DND-41 (cell line): ENCODE data around the gene ADPRHL1.
"Not testable (repeated sequence)": the region's sequence is repeated elsewhere in the genome, so short reads cannot be mapped to it uniquely, and the experiment has no call there.

Experiments
- ATAC-seq: fragments of 200-7000 bp; cut with Tn5 transposase; 3 replicates; pipeline ENCODE4 v1.9.1; 2021; ENCODE audit warnings: low read depth; ENCODE audit not compliant: insufficient read depth
- DNase-seq: peaks from one replicate; pipeline ENCODE4 v3.0.0-alpha.2; 2020
- H2AFZ ChIP-seq: 2 replicates; pipeline ENCODE4 v1.6.0; 2012; ENCODE audit warnings: low read depth, low read length
- H3K27ac ChIP-seq: 2 replicates; pipeline ENCODE4 v1.5.1; 2012; ENCODE audit warnings: low read length, inconsistent platforms
- H3K27me3 ChIP-seq: fragments of 200-600 bp; sonication (generic); 2 replicates; pipeline ENCODE4 v1.6.0; 2012; ENCODE audit warnings: low read length, mild to moderate bottlenecking, inconsistent platforms; ENCODE audit not compliant: insufficient read depth, poor library complexity
- H3K36me3 ChIP-seq: 2 replicates; pipeline ENCODE4 v1.5.1; 2012; ENCODE audit warnings: low read length, inconsistent platforms; ENCODE audit not compliant: insufficient read depth
- H3K4me1 ChIP-seq: 2 replicates; pipeline ENCODE4 v1.5.1; 2012; ENCODE audit warnings: mild to moderate bottlenecking, low read length; ENCODE audit not compliant: insufficient read depth
- H3K4me2 ChIP-seq: 2 replicates; pipeline ENCODE4 v1.6.0; 2012; ENCODE audit warnings: mild to moderate bottlenecking, moderate library complexity, low read length, inconsistent platforms; ENCODE audit not compliant: insufficient read depth
- H3K4me3 ChIP-seq, 2 experiments: fragments of 200-600 bp in 1 of 2; shearing (Covaris generic) in 1 of 2; 2 replicates each; pipeline ENCODE4 v1.5.1; 2012 to 2016; ENCODE audit warnings: inconsistent platforms in 2 of 2, low read length in 2 of 2, mild to moderate bottlenecking in 2 of 2, low read depth in 1 of 2, moderate library complexity in 1 of 2
- H3K79me2 ChIP-seq: 2 replicates; pipeline ENCODE4 v1.6.0; 2012; ENCODE audit warnings: low read length, inconsistent platforms; ENCODE audit not compliant: insufficient read depth
- H3K9ac ChIP-seq: 2 replicates; pipeline ENCODE4 v1.6.0; 2012; ENCODE audit warnings: low read depth, mild to moderate bottlenecking, inconsistent platforms, low read length, moderate library complexity
- H3K9me3 ChIP-seq: 2 replicates; pipeline ENCODE4 v1.5.1; 2012; ENCODE audit warnings: low read length, moderate library complexity, mild to moderate bottlenecking, inconsistent platforms; ENCODE audit not compliant: insufficient read depth, severe bottlenecking
- H4K20me1 ChIP-seq: 2 replicates; pipeline ENCODE4 v1.6.0; 2012; ENCODE audit warnings: low read length; ENCODE audit not compliant: insufficient read depth
- CTCF ChIP-seq: IDR thresholded peaks from 2 replicates; pipeline ENCODE4 v1.5.1; 2012; ENCODE audit warnings: borderline replicate concordance, low read length, moderate library complexity, mild to moderate bottlenecking; ENCODE audit not compliant: poor library complexity, severe bottlenecking; ENCODE audit errors: extremely low read depth
- EZH2 ChIP-seq: IDR thresholded peaks from 3 replicates; pipeline ENCODE4 v1.6.1; 2012; ENCODE audit warnings: borderline replicate concordance, low read depth, mild to moderate bottlenecking, moderate library complexity, low read length, inconsistent platforms; ENCODE audit not compliant: severe bottlenecking

The ADPRHL1 gene

GRCh38 chr13:113373811-113374485 lies 79.3 kb downstream of the ADPRHL1 start:
- Histone ChIP-seq H3K9ac (no peak overlapping the region), H3K27me3 (no peaks in the 10 kb centered on the region)
- no peak for ATAC-seq

GRCh38 chr13:113371701-113372100 lies 81.6 kb downstream of the ADPRHL1 start:
- H3K4me1 ChIP-seq, H3K27ac ChIP-seq, H3K4me2 ChIP-seq, H3K9me3 ChIP-seq, H3K36me3 ChIP-seq, H3K9ac ChIP-seq, H4K20me1 ChIP-seq, DNase-seq, H3K4me3 ChIP-seq, H3K79me2 ChIP-seq, H2AFZ ChIP-seq, H3K27me3 ChIP-seq, ATAC-seq: not testable (repeated sequence)

More at GRCh38 chr13:113373811-113374485, 79.3 kb downstream of the ADPRHL1 start:
- no peak for DNase-seq
- Histone ChIP-seq H3K4me3 (no peak overlapping the region), H3K36me3 (no peaks in the 10 kb centered on the region), H3K79me2 (no peaks in the 10 kb centered on the region), H2AFZ (no peak overlapping the region), H3K4me2 (no peak overlapping the region), H3K9me3 (no peaks in the 10 kb centered on the region), H3K27ac (no peak overlapping the region), H4K20me1 (no peaks in the 10 kb centered on the region), H3K4me1 (no peaks in the 10 kb centered on the region)
- TF ChIP-seq EZH2 = no peak
- TF ChIP-seq CTCF = no peak

GRCh38 chr13:113371061-113371460 lies 82.2 kb downstream of the ADPRHL1 start:
- Histone ChIP-seq H2AFZ (no peak overlapping the region), H3K9ac (no peak overlapping the region), H3K36me3 (no peaks in the 10 kb centered on the region), H3K9me3 (no peaks in the 10 kb centered on the region), H3K4me1 (no peaks in the 10 kb centered on the region), H3K79me2 (no peaks in the 10 kb centered on the region), H3K27ac (no peak overlapping the region), H3K4me3 (no peak overlapping the region), H3K27me3 (no peaks in the 10 kb centered on the region), H4K20me1 (no peaks in the 10 kb centered on the region), H3K4me2 (no peak overlapping the region)
- no peak for TF ChIP-seq EZH2
- no peak for TF ChIP-seq CTCF
- DNase-seq (no peak), ATAC-seq (no peak)

DNA sequence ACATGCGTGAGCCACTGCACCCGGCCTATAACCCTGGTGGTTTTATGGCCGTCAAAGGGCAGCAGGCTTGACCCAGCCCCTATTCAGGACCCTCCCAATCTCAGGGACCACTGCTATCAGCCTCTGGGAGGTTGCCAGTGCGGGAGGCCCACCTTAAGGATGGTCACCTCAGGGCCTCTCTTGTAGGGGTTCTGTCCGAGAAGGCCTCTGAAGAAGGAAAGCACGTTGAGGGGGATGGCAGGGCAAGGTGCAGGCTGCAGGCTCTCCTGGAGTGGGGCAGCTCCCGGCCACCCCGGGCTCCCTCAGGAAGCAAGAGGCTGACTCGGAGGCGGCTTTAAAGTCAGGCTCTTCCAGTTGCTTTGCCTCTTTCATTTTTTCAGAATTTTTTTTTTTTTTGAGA lies 83.4 kb downstream of the ADPRHL1 start:
- H4K20me1 ChIP-seq = no peaks in the 10 kb centered on the region
- no peak for ATAC-seq

More for the DNA sequence above, 83.4 kb downstream of the ADPRHL1 start:
- no peaks in the 10 kb centered on the region for H3K9me3 ChIP-seq
- no peak overlapping the region for H3K4me3 ChIP-seq
- H3K9ac ChIP-seq = no peak overlapping the region
- H3K27me3 ChIP-seq = no peaks in the 10 kb centered on the region
- TF ChIP-seq EZH2 = no peak
- no peak for TF ChIP-seq CTCF
- no peaks in the 10 kb centered on the region for H3K36me3 ChIP-seq
- no peak overlapping the region for H2AFZ ChIP-seq
- H3K79me2 ChIP-seq = no peaks in the 10 kb centered on the region
- no peak overlapping the region for H3K27ac ChIP-seq
- no peak for DNase-seq
- no peak overlapping the region for H3K4me2 ChIP-seq
- no peaks in the 10 kb centered on the region for H3K4me1 ChIP-seq
